GM06990 (cell line): ENCODE results near the gene METTL27.
"Not testable (repeated sequence)": the region's sequence is repeated elsewhere in the genome, so short reads cannot be mapped to it uniquely, and the experiment has no call there.

Experiments
- DNase-seq: peaks from one replicate; pipeline ENCODE4 v3.0.0-alpha.2; 2011; ENCODE audit not compliant: insufficient read length; ENCODE audit errors: extremely low read depth
- H3K27me3 ChIP-seq: replicated peaks from 2 replicates; pipeline ENCODE4 v1.6.0; 2011; ENCODE audit warnings: low read length; ENCODE audit not compliant: control insufficient read depth, insufficient read depth
- H3K36me3 ChIP-seq: 2 replicates; pipeline ENCODE4 v1.5.1; 2011; ENCODE audit warnings: low read length; ENCODE audit not compliant: control insufficient read depth, insufficient read depth
- H3K4me3 ChIP-seq: replicated peaks from 2 replicates; pipeline ENCODE4 v1.5.1; 2011; ENCODE audit warnings: low read depth, mild to moderate bottlenecking, control low read depth, low read length
- TF ChIP-seq, protein P1 (sequence below): IDR thresholded peaks from 2 replicates; pipeline ENCODE4 v1.5.1; 2011; ENCODE audit warnings: low read length, control low read depth, mild to moderate bottlenecking, inconsistent platforms; ENCODE audit not compliant: insufficient read depth, poor library complexity, severe bottlenecking

Gene METTL27

DNA sequence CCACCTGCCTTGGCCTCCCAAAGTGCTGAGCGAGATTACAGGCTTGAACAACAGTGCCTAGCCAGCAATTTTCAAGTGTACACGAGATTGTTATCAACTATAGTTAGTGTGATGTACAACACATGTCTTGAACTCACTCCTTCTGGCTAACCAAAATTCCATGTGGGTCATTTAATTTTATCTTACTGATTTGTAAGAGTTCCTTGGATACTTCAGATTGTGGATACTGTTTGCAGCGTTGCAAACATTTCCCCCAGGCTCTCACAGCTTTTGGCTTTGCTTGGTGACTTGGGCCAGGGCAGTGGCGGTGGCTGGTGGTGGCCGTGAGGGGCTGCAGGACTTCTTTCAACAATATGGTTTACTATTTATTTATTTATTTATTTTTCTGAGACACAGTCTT lies 10.2 kb upstream of the METTL27 start:
- no peak overlapping the region for H3K4me3 ChIP-seq
- no peaks in the 10 kb centered on the region for H3K36me3 ChIP-seq
- DNase-seq: no peak
- H3K27me3 ChIP-seq: no peaks in the 10 kb centered on the region; the same call in 1 of the 2 replicates
- TF ChIP-seq, protein P1, sequence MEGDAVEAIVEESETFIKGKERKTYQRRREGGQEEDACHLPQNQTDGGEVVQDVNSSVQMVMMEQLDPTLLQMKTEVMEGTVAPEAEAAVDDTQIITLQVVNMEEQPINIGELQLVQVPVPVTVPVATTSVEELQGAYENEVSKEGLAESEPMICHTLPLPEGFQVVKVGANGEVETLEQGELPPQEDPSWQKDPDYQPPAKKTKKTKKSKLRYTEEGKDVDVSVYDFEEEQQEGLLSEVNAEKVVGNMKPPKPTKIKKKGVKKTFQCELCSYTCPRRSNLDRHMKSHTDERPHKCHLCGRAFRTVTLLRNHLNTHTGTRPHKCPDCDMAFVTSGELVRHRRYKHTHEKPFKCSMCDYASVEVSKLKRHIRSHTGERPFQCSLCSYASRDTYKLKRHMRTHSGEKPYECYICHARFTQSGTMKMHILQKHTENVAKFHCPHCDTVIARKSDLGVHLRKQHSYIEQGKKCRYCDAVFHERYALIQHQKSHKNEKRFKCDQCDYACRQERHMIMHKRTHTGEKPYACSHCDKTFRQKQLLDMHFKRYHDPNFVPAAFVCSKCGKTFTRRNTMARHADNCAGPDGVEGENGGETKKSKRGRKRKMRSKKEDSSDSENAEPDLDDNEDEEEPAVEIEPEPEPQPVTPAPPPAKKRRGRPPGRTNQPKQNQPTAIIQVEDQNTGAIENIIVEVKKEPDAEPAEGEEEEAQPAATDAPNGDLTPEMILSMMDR: no peak

DNA sequence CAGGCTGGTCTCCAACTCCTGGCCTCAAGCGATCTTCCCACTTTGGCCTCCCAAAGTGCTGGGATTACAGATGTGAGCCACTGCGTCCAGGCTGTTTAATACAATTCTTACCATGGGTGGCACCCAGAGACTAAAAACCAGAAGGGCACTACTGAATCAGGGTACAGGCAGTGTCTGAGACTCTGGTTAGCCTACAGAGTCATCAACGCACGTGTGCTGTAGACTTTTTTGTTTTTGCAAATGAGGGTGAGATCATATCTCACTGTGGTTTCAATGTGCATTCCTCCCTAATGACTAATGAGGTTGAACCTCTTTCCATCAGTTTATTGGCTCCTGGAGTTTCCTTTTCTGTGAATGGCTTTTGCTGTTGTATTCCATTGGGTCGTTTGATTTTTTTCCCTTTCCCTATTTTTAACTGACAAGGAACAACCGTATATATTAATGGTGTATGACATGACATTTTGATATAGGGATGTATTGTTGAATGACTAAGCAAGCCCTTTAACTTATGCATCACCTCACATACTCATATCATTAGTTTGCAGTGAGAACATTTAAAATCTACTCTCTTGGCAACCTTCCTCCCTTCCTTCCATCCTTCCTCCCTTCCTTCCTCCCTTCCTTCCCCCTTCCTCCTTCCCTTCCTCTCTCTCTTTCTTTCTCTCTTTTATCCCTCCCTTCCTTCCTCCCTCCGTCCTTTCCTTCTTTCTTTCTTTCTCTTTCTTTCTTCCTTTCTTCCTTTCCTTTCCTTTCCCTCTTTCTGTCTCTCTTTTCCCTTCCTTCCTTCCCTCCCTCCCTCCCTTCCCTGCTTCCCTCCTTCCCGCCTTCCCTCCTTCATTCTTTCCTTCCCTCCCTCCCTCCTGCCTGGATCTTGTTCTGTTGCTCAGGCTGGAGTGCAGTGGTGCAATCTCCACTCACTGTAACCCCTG lies 9.4 kb upstream of the METTL27 start:
- TF ChIP-seq, protein P1: no peak
- no peak for DNase-seq
- Histone ChIP-seq H3K27me3 (no peaks in the 10 kb centered on the region), H3K36me3 (no peaks in the 10 kb centered on the region), H3K4me3 (no peak overlapping the region)

DNA sequence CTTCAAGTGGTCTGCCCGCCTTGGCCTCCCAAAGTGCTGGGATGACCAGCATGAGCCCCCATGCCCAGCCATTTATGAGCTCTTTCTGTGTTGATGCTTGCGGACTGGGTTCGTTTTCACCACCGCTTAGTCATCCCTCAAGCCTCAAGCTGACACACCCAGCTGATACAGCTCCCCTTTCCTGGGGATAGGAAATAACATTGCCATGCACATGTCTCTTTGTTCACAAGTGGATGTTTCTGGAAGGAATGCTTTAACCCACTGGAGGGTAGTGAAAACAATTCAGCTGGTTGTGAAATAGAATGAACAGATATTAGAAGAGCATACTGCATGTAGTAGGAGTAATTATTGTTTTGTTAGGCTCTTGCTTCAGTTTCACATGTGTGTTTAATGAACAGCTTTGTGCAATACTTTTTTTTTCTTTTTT lies 8.5 kb upstream of the METTL27 start:
- TF ChIP-seq, protein P1: no peak
- H3K27me3 ChIP-seq: no peaks in the 10 kb centered on the region
- H3K4me3 ChIP-seq: no peak overlapping the region
- no peaks in the 10 kb centered on the region for H3K36me3 ChIP-seq
- DNase-seq: no peak

DNA sequence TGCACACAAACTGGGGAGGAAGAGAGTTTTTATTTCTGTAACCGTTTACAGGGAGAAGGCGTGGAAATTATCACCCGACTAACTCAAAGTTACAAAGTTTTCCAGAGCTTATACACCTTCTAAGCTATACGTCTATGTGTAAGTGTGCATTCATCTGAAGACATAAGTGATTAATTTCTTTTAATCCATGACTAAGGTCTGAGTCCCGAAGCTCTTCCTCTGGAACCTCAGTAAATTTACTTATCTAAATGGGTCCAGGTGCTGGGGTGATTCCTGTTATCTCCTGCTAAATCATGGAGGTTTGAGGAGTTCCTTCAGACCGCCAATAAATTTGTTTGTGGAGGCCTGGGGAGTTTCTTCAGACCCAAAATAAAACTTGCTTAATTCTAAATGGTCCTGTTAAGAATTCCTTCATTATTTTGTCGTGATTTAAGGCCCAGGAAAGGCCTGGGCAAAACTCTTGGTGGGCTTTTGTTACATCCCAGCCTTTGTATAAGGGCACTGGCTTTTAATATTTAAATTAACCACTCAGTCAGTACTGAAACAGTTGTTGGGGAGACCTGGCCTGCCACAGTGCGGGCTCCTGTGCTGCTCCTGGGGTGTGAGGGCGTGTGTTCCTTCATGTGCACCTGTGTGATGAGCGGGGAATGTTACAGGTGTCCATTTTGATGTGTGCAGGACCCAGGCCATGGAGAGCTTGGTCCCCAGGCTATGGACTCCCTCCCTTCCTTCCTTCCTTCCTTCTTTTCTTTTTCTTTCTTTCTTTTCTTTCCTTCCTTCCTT lies 5.8 kb upstream of the METTL27 start:
- Histone ChIP-seq H3K27me3 (no peaks in the 10 kb centered on the region), H3K36me3 (no peaks in the 10 kb centered on the region), H3K4me3 (no peak overlapping the region)
- TF ChIP-seq, protein P1: no peak
- no peak for DNase-seq

DNA sequence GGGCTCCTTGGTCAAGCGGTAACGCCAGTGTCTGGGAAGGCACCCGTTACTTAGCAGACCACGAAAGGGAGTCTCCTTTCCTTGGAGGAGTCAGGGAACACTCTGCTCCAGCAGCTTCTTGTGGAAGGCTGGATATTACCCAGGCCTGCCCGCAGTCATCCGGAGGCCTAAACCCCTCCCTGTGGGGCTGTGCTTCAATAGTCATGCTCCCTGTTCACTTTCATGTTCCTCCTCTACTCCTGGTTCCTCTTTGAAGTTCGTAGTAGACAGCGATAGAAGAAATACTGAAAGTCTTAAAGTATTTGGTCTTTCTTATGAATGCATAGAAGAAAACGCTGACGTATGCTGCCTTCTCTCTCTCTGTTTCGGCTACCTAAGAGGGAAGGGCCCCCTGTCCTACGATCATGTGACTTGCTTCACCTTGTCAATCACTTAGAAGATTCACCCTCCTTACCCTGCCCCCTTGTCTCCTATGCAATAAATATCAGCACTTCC lies 3.4 kb upstream of the METTL27 start:
- not testable (repeated sequence) for H3K4me3 ChIP-seq, H3K36me3 ChIP-seq, H3K27me3 ChIP-seq
- DNase-seq: peak; percentile 64

DNA sequence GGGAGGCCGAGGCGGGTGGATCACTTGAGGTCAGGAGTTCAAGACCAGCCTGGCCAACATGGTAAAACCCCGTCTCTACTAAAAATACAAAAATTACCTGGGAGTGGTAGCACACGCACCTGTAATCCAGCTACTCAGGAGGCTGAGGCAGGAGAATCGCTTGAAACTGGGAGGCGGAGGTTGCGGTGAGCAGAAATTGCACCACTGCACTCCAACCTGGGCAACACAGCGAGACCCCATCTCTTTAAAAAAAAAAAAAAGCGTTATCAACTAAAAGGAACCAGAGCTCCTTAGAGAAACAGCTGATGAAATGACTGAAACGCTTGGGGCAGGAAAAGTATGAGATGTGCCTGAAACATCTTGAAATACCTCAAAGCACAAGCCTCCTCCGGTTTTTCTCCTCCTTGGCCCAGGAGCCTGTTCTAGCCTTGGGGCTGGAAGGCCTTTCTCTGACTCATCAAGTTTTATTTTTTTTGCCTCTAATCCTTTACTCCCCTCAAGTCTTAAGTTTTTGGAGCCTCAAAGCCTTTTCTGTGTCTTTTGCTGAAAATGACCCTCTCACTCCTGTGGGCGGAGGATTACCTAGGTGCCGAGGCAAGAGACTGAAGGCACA lies 2.6 kb upstream of the METTL27 start:
- no peaks in the 10 kb centered on the region for H3K36me3 ChIP-seq
- TF ChIP-seq, protein P1: no peak
- H3K27me3 ChIP-seq: no peaks in the 10 kb centered on the region
- no peak for DNase-seq
- no peak overlapping the region for H3K4me3 ChIP-seq
